GM21529 (cell line): ENCODE results near the gene ST8SIA4.

Source experiments
- ATAC-seq: cut with Tn5 transposase; IDR thresholded peaks from one replicate; pipeline ENCODE4 v1.9.1; 2021; ENCODE audit not compliant: unreplicated experiment

The ST8SIA4 gene

DNA sequence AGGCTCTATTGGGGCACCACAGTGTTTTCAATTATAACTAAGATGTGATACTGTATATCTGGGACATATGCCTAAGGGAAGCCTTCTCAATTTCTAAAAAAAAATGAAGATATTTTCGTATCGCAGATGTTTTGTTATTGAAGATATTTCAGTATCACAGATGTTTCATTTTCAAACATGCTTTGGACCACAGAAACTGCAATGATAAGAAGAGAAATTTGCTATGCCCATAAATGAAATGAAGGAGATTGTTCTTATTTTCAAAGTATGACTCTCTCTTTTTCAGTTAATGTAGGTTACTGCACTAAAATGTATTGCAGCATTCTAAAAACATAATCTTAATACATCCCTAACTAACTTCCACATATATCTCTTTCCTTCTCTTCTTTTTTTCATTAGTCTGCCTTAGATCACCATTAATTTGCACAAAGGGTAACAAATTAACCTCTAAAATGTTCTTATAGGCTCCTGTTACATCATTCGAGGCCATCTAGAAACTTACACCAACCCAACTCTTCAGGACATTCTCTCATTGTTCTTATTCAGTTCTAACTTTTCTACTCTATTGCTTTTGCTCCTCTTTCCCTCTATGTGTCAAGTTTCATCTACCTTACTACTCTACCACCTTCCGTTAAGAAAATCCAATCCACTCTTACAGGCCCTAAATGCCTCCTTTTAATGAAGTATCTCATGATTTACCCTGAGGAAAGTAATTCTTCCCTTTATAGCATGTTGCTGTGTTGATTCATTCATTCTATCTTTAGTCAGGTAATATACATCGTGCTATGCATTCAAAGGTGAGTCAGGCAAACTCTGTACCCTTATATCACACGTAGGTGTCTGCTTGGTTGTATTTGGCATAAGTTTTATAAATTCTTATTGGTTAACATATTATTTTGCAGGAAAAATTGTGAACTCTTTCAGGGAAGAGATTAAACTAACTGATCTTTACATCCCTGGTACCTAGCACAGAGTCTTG lies 70.5 kb downstream of the ST8SIA4 start:
- ATAC-seq = no peak

DNA sequence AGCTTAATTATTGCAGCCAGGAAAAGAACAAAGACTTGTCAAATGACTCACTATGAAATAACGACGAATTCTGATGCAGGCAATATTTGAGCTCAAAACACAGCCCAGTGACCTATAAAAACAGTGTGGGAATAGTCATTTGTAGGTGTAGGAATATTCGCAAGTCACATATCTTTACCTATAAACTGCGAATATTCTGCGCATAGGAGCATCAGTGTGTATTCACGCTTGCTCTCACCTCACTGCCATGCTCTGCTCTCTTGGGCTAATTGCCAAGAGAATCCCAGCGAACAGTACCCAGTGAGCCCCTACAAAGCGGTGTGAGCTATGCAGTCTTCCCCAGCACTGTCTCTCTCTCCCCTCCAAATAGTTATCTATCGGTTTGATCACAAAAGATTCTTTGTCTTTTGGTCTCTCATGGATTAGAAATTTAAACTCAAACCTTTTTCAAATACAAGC lies 74.2 kb downstream of the ST8SIA4 start:
- ATAC-seq = no peak

DNA sequence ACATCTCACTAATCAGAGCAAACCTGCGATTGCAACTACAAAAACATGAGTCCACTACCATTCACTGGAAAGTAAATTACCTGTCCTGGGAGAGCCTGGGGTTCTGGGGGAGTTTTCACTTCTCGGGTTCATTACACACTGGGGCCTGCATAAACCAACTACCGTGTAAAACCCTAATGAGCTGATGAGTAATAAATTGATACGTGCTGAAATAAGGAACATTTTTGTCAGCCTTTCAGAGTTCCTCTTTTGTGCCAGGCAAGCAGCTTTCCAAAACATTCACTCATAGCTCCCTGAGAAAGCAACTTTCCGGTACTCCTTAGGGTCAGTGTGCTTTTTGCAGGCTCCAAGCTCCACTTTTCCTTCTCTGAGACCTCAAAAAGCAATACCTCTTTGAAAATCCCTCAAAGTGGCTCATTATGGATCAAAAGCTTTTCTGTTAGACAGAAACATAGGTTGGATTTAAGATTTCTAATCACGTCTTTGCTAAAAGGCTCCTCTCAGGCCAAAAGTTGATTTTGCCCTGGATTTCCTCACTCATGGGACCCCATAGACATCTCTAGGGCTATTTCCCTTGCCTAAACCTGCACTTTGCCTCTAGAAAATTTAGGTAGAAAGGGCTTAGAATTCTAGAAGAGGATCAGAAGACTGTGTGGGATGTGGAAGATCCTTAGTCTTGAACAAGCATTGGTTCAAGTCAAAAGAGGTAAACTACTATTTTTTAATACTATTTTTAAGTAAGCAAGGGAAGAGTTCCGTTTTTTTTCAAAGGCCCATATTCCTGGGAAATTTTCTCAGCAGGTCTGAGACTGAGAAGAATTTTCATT lies 74.8 kb downstream of the ST8SIA4 start:
- peak; percentile 74 for ATAC-seq

DNA sequence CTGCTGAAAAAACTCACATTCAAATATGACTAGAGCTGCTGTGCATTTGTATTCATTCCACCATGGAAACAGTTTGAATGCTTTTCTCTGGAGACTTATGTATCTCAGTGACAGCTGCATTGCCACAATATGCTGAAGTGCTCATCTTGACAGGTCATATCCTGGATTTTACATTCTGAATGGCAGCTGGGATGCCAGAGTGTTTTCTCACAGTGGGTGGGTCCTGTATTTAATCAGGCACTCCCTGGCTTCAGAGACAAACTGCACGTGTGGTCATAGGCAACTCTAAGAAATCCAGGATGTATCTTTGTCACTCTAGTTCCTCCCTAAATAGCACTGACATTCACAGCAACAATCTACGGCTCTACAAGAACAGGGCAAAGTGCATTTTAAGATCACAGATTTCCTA lies 75.6 kb downstream of the ST8SIA4 start:
- peak; percentile 27 for ATAC-seq

DNA sequence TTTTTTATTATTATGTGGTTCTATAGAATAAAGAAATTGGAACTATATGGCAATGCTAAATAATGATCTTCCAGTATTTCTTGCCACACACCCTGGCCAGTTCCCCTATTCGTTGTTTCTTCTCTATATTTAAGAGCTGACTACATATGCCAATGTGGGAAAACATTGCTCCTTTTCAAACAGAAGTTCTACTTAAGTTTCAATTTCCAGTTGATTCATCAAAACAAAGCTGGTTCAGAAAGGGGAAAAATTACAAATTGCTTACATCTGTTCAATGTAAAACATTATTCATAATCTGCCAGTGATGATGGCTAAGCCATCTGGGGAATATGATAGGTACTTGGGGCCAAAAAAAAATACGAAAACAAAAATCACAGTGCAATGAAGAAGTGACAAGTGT lies 76.9 kb downstream of the ST8SIA4 start:
- peak; percentile 31 for ATAC-seq

DNA sequence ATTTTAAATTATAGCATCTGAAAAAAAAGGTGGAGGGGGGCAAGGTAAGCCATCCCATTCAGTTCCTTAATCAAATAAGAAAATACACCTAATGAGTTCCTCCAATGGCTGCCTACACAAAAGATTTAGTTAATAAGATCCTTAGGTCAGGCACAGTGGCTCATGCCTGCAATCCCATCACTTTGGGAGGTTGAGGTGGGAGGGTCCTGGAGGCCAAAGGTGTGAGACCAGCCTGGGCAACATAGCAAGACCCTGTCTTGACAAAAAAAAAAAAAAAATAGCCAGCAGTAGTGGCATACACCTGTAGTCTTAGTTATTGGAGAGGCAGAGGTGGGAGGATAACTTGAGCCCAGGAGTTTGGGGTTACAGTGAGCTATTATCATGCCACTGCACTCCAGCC lies 78.4 kb downstream of the ST8SIA4 start:
- ATAC-seq = no peak

DNA sequence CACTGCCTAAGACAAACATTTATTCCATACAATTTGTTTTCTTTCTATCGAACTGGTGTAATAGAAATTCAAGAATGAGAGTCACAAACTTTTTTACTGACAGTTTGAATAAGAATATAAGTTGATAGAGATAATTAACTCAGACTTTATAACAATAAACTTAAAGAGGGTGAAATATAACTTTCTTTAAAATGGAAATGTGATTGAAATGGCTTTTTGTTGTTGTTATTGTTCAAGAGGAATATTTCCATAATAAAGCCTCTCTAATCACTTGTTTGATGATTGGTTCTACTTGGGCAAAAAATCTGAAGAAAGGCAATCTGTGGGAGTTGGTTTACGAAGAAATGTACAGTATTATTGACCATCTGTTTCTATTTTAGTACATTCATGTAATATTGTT lies 79.3 kb downstream of the ST8SIA4 start:
- ATAC-seq = no peak

DNA sequence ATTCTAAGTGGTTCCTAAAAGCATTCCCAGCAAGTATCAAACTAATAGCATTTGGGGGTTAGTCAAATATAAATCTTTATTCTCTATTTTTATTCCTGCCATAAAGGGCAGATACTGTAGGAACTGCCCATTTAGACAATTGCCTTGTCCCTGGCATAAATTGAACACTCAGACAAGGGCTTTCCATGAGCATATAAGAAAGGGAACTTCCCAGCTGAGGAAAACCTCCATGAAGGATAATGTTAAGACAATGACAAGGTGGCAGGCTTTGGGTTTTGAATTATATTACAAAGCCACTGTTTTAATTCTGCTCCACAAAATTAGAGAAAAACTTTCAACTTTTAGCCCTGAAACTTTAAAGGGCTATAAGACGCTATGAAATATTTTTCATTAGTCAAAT lies 81.3 kb downstream of the ST8SIA4 start:
- ATAC-seq = no peak

DNA sequence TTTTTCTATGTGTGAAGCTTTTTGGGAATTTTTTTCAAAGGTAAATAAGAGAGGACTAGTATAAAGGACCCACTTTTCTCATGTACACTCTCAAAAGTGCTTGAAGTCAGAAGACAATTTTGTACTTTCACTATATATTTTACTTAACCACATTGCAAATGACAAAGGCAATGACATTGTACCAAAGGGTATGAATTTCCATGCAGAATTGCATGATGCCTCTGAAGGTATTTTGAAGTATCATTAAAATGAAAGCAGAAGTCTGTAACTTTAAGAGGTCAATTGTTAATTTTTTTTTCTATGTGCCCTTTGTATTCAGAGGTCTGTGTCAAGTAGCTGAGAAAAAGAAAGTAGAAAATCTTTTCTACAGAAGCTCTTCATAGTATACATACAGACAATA lies 84.7 kb downstream of the ST8SIA4 start:
- no peak for ATAC-seq

DNA sequence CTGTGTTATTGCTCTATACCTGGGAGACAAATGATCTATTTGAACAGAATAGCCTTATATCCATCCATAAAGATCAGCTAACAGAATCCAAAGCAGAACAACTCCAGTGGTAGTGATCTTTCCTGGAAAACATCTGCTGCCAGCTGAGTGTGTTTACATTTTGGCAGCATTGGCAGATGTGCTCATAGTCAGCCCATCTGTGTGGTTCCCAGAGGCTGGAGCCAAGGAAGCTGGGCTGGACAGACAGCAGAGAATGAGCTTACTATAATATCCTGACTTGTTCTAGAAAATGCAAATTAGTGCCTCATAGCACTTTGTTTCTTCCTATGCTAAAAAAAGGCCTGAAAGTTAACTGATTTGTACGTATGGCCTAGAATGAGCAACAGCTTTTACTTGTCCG lies 99.7 kb downstream of the ST8SIA4 start:
- no peak for ATAC-seq

DNA sequence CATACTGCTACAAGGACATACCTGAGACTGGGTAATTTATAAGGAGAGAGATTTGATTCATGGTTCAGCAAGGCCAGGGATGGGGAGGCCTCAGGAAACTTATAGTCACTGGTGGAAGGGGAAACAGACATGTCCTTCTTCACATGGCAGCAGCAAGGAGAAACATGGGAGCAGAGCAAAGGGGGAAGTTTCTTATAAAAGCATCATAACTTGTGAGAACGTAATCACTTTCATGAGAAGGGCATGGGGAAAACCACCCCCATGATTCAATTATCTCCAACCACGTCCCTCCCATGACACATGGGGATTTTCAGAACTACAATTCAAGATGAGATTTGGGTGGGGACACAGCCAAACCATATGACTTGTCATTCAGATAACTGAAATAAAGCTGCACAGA lies 100.9 kb downstream of the ST8SIA4 start:
- ATAC-seq = no peak

DNA sequence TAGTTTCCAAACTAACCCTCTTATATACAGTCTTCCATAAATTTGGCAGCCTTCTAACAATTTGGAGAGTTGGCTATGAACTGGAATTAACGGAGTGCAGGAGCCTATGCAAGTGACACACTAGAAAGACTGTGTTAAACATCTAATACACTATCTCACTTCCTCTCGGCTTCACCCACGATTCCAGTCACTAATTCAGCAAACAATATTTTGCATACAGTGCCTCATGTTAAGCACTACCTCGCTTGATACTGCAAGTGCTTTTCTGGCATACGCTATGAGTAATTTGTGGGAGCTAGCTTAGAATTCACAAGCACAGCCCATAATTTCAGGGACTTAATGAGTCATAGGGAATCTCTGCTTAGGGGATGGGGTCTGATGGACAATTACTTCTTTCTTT lies 102.5 kb downstream of the ST8SIA4 start:
- ATAC-seq = peak; percentile 86

DNA sequence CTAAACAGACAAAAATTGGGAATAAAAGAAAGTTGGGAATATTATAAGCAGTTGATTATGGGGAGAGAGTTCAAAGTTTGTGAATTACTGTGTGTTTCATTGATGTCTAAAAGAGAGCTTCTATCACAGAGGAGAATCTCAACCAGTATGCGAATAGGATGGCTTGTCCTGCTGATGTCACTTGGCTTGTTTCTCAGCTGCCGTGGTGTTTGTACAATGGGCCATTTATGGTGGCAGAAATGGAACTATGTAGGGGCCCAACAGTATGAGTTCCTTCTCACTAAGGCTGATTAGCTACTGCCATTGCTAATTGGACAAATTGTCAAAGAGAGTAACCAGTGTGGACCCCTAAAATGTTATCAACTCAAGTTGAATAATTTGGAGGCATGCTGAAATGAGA lies 103.9 kb downstream of the ST8SIA4 start:
- no peak for ATAC-seq

DNA sequence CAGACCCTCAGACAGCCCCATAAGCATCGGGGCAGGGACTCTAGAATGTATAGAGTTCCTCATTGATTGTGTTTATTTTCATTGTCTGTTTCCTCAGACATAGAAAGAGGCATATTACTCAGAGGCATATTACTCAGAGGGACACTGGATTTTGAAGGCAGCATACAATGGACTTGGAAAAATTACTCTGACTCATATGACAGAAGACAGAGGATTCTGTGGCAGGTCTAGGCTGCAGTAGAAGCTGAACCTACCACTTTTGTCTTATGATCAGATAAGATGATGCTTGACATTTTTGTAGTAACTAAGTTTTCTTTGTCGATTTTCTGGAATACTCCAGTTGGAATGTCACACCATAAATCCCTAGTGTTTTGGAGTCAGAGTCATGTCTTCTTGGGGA lies 105.2 kb downstream of the ST8SIA4 start:
- no peak for ATAC-seq

DNA sequence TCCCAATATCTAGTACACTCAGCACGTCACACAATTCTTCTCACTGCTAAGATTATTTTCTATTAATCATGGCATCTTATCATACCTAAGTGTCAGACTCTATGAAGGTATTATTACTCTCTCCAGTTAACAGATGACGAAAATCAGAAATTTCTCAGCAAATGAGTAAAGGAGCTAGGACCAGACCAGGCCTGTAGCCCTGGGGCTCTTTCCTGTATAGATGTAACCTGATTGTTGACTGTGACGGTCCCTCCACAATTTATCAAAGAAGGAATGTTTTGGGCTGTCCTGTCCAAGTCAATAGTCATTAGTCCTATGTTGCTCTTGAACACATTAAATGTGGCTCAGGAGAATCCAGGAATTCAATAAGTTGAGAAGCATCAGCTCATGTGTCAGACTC lies 106.2 kb downstream of the ST8SIA4 start:
- no peak for ATAC-seq

DNA sequence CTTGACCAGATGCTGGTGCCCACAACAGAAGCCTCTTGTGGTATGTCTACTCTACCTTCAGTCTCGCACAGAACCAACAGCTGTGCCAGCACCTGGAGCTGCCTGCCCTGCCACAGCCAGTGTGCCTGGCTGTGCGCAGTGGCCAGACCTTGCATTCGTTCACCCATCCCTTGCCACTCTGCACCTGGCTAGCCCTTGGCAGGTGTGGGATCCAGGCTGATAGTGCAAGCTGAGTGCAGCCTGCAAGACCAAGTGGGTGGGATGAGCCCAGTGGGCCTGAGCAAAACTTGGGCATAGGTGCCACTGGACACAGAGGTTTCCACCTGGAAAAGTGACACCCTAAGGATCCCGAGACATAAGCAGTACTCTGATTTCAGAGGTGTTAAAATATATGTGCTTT lies 108.2 kb downstream of the ST8SIA4 start:
- ATAC-seq = no peak

DNA sequence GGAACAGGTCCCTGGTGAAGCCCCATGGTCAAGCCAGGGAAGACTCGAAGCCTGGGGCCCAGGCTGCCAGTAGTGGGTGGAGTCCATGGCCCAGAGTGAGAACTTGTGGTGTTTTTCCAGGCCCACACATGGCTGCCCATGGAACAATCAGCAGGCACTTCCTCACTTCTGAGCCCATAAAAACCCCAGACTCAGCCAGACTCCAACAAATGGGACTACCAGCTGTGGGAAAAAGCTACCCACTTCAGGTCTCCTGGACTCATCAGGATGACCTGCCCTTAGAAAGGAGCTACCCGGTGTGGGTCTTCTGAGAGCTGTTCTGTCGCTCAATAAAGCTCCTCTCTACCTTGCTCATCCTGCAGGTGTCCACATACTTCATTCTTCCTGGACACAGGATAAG lies 108.9 kb downstream of the ST8SIA4 start:
- ATAC-seq = no peak

DNA sequence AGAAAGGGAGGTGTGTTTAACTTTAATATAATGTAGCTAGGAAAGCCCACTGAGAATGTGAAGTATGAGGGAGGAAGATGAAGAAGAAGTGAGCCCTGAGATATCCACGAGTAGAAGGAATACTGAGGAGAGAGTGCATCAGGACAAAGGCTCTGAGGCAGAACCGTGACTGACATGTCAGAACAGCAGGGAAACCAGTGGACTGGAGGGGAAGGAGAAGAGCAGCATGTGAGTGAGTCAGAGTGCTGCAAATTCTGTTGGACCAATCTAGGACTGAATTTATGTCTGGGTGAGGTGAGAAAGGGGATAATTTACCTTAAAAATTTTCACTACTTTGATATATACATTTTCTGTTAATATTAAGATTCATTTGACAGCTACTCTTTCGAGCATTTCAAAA lies 110.3 kb downstream of the ST8SIA4 start:
- no peak for ATAC-seq

DNA sequence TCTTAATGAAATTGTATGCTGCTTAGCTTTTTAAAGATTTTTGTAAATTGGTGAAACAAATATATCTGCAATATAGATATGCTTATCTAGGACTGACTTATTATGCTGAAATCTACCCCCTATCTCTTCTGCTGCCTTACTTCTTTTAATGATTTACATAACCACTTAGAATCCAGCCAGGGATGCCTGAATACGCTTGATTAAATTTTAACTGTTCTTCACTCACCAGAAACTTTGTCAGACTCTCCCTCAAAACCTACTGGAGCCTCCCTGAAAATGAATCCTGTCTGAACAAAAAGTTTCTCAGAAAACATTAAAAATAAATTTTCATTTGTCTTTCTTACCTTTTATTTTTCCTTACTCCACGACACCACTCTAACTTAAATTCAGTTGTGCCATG lies 111.7 kb downstream of the ST8SIA4 start:
- no peak for ATAC-seq

DNA sequence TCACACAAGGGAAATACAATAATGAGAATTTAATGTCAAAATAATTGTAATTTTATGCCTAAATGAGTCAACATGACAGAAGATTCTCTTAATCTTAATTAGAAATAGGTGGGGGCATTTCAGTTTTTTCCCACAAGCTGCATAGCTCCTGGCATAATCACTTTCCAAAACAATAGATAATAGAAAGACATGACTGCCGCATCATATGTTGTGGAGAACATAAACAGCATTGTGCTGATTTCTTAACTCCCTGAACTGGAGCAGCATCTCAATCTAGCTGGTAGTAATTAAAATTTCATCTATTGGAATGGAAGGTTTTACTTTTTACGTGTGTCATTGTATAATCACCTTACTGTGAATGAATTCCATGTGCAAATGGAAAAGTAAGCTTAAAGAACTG lies 112.1 kb downstream of the ST8SIA4 start:
- ATAC-seq = no peak

DNA sequence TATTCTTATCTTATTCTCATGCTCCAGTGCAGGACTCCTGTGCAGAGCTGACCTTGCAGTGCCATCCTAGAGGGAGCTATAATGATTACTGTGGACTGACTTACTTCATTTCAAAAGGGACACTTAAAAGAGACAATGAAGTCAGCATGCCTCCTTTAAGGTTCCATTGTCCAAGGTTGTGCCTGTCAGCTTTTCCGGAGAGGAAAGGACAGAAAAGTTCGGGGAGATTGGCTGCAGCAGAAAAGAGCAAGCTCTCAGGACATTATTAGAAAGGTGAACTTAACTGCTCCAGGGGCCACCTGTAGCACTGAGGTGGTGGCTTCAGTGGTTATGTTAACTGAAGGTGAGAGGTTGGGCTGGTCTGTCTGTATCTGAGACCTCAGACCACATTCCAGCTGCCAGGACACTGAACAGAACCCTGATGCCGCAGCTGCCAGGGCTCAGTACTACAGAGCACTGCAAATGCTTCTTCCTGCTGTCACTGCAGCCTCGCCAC lies 112.9 kb downstream of the ST8SIA4 start:
- no peak for ATAC-seq

DNA sequence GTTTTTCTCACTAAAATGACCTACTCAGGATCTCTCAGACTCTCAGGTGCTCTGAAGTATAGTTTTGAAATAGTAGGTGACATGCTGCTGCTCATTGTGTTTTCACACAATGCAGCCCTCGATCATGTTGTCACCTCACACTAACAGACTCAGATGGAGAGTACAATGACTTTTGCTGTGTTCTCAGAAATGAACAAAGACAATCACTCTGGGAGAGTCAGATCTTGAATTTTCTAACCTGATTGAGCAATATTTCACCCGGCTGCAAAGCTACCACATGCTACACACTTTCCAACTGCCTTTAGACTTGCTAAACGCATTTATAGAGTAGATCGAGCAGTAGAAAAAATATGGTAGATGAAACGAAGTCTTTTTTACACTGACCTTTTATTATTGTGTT lies 113.4 kb downstream of the ST8SIA4 start:
- ATAC-seq = no peak
